ENCODE data around the gene LRRC74A. TPM values are rescaled to one million over a fixed set of nuclear protein-coding genes. Genes with fewer than 3 reads are reported as not detected.

LRRC74A gene
- total RNA-seq (2021; fragmentation: NEBNext Ultra II Directional; extraction: Animal tissue kit (Norgen Biotek cat#: 25700)): not detected
- long read RNA-seq: 0 reads

DNA sequence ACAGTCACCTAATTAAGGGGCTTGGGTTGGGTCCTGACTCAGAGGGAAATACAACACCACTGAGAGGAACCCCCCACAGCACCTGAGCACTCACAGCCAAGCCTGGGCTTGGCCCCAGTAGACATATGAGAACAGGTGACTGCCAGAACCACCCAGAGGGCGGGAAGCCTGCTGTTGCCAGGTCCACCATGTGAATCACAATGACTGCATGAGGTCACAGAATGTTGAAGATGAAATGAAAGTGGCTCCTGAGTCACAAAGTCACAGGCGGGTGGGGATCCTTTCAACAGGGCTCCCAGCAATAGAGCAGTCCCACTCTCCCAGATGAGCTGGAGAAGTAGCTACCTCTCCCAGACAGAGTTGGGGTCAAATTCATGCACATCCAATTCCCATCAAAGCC is at the start of gene LRRC74A:
Gene LRRC74A, plus strand, starts transcription at position 287 of the 400 bp plus-strand sequence. CDS start 290 bp downstream, outside the sequence.
- no peaks in the 10 kb centered on the region for H3K9me3 Mint-ChIP-seq
- H3K4me1 Mint-ChIP-seq (ENCODE audit: low read depth): peaks cover 16% of the 10 kb centered on the region
- no peaks in the 10 kb centered on the region for H3K36me3 Mint-ChIP-seq (ENCODE audit: low read depth)
- no peak within 1 kb of the TSS for H3K4me3 Mint-ChIP-seq
- peaks cover 22% of the 10 kb centered on the region for H3K27me3 Mint-ChIP-seq (ENCODE audit: insufficient read depth)
- DNase-seq: no peak
- TF ChIP-seq, protein P1, sequence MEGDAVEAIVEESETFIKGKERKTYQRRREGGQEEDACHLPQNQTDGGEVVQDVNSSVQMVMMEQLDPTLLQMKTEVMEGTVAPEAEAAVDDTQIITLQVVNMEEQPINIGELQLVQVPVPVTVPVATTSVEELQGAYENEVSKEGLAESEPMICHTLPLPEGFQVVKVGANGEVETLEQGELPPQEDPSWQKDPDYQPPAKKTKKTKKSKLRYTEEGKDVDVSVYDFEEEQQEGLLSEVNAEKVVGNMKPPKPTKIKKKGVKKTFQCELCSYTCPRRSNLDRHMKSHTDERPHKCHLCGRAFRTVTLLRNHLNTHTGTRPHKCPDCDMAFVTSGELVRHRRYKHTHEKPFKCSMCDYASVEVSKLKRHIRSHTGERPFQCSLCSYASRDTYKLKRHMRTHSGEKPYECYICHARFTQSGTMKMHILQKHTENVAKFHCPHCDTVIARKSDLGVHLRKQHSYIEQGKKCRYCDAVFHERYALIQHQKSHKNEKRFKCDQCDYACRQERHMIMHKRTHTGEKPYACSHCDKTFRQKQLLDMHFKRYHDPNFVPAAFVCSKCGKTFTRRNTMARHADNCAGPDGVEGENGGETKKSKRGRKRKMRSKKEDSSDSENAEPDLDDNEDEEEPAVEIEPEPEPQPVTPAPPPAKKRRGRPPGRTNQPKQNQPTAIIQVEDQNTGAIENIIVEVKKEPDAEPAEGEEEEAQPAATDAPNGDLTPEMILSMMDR (IDR thresholded peaks at IDR 0.05): no peak
- H3K27ac Mint-ChIP-seq: no peak within 1 kb of the TSS

GRCh38 chr14:76776428-76777251 is 49.6 kb upstream of the LRRC74A start:
- H3K27ac Mint-ChIP-seq: no peak overlapping the region
- H3K4me1 Mint-ChIP-seq (ENCODE audit: low read depth): peaks cover 26% of the 10 kb centered on the region
- peaks cover 2% of the 10 kb centered on the region; the same call in 1 of the 2 replicates for H3K27me3 Mint-ChIP-seq (ENCODE audit: insufficient read depth)
- no peak for DNase-seq
- H3K36me3 Mint-ChIP-seq (ENCODE audit: low read depth): no peaks in the 10 kb centered on the region
- H3K4me3 Mint-ChIP-seq: no peak overlapping the region
- H3K9me3 Mint-ChIP-seq: no peaks in the 10 kb centered on the region
- TF ChIP-seq, protein P1 (IDR thresholded peaks at IDR 0.05): no peak

DNA sequence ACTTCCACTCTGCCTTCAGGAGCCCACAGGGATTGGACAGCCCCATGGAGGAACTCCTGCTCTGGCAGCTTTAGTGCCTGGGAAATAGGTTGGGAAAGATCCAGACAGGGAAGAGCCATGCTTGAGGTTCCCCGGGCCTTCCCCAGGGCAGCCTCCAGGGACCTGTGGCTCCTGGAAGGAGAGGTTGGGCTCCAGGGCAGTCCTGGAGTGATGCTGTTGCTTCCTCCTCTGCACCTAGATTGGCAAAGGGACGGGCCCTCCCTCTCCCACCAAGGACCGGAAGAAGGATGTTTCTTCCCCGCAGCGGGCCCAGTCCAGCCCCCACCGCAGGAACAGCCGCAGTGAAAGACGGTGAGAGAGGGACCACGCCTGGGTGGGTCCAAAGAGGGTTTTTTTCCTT is 48.5 kb upstream of the LRRC74A start:
- Mint-ChIP-seq H3K4me3 (no peak overlapping the region), H3K4me1 (ENCODE audit: low read depth) (peaks cover 22% of the 10 kb centered on the region), H3K9me3 (no peaks in the 10 kb centered on the region), H3K27ac (no peak overlapping the region), H3K27me3 (ENCODE audit: insufficient read depth) (peaks cover 2% of the 10 kb centered on the region; the same call in 1 of the 2 replicates), H3K36me3 (ENCODE audit: low read depth) (no peaks in the 10 kb centered on the region)
- DNase-seq: no peak
- TF ChIP-seq, protein P1 (IDR thresholded peaks at IDR 0.05): no peak

DNA sequence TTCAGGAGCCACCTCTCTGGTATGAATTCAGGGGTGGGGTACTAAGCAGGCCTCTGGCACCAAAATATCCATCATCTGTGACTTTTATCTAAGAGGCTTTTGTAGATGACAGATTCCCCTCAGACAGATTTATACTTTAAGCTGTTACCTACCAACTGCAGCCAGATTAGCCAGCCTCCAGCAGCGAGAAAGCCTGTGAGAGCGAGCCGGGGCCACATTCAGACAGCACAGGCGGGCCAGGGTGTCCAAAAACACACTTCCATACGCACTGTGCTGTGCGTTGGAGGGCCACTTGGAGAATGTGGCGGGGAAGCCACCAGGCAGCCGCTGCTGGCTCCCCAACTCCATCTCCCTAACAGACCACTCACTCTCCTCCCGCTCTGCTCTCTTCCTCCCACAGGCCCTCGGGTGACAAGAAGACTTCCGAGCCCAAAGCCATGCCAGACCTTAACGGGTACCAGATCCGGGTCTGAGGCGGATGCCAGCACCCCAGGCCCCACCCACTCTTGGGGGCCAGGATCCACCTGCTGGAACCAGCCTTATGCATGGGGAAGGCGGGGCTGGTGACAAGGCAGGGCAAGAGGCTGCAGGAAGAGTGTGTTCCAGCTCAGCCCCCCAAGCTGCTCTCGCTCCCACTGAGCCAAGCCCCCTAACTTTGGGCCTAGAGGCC is 47.5 kb upstream of the LRRC74A start:
- Mint-ChIP-seq H3K27ac (no peak overlapping the region), H3K27me3 (ENCODE audit: insufficient read depth) (peaks cover 2% of the 10 kb centered on the region; the same call in 1 of the 2 replicates), H3K9me3 (no peaks in the 10 kb centered on the region), H3K4me1 (ENCODE audit: low read depth) (peaks cover 13% of the 10 kb centered on the region), H3K36me3 (ENCODE audit: low read depth) (no peaks in the 10 kb centered on the region), H3K4me3 (no peak overlapping the region)
- TF ChIP-seq, protein P1 (IDR thresholded peaks at IDR 0.05): no peak
- no peak for DNase-seq

DNA sequence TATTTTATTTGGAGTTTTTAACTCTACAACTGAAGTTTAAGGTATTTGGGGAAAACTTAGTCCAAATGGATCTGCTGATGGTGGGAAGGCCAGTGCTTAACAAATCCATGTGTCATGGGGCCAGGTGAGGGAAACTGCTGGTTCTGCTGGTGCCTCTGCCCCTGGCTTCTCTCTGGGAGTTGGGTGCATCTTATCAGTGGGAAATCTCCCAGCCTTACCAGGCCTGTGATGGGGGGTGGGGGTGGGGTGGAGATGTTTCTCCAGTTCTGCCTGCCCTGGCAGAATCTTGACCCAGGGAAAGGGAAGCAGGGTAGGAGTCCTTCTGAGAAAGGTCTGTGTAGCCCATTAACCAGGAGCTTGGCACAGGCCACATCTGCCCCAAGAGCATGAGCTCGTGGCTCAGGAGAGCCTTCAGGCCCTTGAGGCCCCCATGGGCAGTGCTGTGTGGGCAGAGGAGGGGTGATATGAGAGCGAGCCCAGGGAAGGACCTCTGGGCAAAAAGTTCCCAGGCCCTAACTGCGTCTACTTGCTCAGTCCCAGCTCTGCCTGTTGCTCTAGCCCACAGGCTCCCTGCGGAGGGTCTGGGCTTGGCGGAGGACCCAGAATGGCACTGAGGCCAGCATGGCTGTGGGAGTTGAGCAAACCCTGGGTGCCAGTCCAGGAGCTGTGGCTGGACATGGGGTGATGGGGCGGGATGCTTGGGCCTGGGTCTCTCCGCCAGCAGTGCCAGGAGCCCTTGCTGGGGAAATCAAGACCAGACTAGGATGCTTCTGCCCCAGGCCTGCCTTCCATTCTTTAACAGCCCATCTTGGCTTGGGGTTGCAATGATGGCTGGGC is 46.8 kb upstream of the LRRC74A start:
- no peak for DNase-seq
- Mint-ChIP-seq H3K9me3 (no peaks in the 10 kb centered on the region), H3K27me3 (ENCODE audit: insufficient read depth) (peaks cover 2% of the 10 kb centered on the region; the same call in 1 of the 2 replicates), H3K4me1 (ENCODE audit: low read depth) (0 out of 2 replicates have a peak, but pooled peaks cover 8% of the 10 kb centered on the region), H3K4me3 (no peak overlapping the region), H3K27ac (no peak overlapping the region), H3K36me3 (ENCODE audit: low read depth) (no peaks in the 10 kb centered on the region)
- TF ChIP-seq, protein P1 (IDR thresholded peaks at IDR 0.05): no peak
